Activated T-cell treated with anti-CD3 and anti-CD28 coated beads, Interleukin-2, amount 50 U/mL, for 1 hour (primary cell): ENCODE results near the gene KIF1A.
"Not testable (repeated sequence)": the region's sequence is repeated elsewhere in the genome, so short reads cannot be mapped to it uniquely, and the experiment has no call there.

Source experiments
- DNase-seq: peaks from one replicate; pipeline ENCODE4 v3.0.0-alpha.2; 2020

KIF1A gene

DNA sequence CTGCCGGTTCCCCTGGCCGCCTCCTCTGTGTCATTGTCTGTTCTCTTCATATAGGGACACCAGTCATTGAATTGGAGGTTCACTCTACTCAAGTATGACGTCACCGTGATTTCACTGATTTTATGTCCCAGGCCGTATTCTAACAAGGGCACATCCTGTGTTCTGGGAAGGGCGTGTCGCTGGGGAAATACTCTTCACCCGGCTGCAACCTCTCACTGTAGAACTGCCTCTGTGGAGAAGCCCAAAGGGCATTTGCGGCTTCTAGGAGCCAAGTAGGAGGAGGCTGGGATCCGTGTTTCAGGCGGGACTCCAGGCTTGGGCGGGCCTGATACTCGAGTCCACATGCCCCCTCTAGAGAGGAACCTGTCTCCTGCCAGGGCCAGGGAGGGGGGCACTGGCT lies 123.5 kb downstream of the KIF1A start:
- DNase-seq = not testable (repeated sequence)

DNA sequence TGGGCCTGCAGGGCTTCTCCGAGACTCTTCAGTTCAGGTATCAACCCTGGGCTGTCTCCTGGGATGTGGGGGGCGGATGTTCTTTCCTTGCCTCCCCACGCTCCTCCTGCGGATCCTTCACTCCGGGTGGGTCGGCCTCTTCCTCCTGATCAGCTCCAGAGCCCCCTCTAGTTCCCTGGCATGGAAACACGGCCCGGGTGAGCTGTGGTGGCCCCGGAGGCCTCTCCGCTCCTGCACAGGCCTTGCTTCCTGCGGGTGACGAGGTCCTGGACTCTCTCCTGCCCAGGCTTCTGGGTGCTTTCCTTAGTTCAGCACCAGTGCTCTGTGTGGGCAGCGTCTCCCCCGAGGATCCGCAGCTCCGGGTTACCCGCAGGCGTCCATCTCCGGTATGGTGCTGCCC lies 124.4 kb downstream of the KIF1A start:
- not testable (repeated sequence) for DNase-seq

DNA sequence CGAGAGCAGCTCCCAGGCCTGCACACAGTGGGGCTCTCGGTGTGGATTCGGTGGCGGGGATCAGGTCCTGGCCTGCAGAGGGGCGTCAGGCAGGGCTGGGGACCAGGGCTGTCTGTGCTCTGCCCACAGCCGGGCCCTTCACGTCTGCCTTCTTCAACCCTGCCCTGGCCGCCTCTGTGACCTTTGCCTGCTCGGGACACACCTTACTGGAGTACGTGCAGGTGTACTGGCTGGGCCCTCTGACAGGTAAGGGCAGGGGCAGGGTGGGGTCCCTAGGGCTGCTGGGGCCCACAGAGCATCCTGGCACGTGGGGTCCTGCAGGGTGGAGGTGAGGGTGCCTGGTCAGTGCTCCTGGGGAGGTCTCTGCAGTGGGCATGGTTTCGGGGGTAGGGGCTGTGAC lies 125.7 kb downstream of the KIF1A start:
- not testable (repeated sequence) for DNase-seq

DNA sequence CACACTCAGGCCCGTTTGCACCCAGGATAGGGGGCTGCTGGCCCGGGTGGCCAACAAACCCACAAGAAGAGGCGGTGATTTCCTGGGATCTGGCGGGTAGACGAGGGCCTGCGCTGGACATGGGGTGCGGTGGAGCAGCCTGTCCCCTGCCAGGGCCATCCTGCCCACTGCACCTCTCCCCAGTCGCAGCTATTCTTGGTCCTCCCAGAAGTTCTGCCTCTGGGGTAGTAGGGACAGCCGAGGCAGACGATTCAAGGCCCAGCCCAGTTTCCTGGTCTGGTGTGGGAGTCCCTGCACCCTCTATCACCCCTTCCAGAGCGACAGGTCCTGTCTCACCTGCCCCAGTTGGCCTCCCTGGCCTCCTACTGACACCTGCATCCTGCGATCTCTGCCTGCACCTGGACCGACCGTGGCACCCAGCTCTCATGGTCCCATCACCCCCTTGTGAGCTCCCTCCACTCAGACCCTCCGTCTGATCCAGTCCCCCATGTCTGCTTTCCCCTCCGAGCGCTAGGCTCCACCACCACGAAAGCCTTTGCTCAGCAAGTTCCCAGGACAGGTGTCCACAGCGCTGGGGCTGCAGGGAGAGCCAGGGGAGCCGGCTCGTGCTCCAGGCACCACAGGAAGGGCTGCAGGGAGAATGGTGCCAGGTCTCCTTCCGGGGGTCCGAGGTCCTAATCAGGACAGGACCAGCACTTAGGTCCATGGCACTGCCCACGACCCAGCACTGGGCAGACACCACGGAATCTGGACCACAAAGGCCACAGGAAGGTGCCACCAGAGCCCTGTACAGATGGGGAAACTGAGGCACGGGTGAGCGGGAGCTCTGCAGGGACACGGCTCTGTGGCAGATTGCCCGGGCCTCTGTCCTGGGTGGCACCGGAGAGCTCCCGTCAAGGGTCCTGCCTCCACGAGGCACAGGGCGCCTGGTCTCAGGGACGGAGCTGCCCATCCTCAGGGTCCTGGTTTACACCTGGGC lies 127.1 kb downstream of the KIF1A start:
- not testable (repeated sequence) for DNase-seq

DNA sequence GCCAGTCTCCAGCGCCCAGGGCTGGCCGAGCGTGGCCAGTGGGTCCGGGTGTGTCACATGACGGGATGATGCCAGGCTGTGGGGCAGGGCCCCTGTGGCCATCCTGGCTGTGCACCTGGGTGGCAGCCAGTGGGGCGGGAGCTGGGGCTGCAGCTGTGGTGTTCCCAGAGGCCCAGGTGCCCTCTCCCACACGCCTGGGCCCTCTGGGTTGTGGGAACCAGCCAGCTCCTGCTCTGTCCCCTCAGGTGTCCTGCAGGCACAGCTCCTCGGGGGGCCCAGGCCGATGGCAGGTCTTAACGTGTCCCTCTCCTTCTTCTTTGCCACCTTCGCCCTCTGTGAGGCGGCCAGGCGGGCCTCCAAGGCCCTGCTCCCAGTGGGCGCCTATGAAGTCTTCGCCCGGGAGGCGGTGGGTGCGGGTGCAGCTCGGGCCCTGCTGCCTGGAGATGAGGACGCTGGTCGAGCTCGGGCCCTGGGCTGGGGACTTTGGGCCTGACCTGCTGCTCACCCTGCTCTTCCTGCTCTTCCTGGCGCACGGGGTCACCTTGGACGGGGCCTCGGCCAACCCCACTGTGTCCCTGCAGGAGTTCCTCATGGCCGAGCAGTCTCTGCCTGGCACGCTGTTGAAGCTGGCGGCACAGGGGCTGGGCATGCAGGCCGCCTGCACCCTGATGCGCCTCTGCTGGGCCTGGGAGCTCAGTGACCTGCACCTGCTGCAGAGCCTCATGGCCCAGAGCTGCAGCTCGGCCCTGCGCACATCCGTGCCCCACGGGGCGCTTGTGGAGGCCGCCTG lies 128.2 kb downstream of the KIF1A start, which contains the start of gene AQP12A:
Gene AQP12A (plus strand): TSS at position 236 of the 790 bp plus-strand sequence. CDS start 48 bp downstream, at position 284.
- DNase-seq = not testable (repeated sequence)

DNA sequence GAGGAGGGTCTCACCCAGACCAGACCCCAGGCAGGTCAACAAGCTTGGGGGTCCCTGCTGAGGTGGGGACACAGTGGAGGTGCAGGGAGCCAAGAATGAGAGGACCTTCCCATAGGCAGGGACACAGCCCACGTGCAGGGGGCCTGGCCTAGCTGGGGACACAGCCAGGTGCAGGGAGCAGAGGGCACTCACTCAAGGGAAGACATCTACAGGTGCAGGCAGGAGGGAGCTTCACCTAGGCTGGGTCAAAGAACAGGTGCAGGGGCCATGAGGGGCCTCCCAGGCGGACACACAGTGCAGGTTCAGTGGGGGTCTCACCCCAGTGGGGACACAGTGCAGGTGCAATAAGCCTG lies 129.0 kb downstream of the KIF1A start:
- not testable (repeated sequence) for DNase-seq

DNA sequence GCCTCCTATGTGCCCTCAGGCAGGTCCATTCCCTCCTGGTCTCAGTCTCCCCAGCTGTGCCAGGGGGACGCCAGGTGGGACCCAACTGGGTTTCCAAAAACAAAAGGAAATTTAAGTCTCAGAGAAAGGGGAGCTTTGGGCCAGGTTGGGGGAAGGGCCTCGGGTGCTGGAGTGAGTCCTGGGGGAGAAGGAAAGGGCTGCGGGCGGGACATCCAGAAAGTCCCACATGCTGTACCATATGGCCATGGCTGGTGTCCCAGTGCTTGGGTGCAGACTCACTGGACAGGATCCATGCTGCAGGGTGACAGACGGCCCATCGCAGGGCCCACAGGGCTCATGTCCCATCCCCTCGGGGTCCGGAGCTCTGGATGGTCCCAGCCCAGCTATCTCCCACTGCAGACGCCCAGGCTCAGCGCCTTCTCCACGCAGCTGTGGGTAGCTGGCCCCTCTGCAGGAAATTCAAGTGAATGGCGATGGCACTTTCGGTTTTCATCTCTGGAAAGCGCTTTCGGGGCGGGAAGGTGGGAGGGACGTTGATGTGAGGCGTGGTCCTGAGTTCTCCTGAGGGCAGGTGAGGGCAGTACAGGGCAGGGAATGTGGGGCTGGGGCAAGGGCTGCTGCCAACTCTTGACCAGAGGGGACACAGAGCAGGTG lies 129.5 kb downstream of the KIF1A start:
- not testable (repeated sequence) for DNase-seq

DNA sequence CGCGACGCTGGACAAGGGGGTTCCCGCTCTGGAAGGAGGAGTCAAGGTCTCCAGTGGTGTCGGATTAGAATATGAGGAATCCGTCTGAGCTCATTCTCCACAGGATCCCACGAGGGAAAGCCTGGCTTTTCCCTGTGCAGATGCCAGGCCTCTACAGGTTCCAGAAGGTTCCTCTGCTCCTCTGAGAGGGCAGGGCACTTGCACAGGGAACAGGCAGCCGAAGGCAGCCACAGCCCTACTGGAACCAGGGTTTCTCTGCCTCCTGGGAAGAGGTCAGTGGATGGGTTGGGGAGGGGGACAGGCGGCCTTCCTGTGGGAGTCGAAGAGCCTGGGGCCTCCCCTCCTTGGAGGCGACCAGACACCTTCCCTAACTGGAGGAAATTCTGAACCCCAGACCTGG lies 130.0 kb downstream of the KIF1A start:
- DNase-seq = no peak

DNA sequence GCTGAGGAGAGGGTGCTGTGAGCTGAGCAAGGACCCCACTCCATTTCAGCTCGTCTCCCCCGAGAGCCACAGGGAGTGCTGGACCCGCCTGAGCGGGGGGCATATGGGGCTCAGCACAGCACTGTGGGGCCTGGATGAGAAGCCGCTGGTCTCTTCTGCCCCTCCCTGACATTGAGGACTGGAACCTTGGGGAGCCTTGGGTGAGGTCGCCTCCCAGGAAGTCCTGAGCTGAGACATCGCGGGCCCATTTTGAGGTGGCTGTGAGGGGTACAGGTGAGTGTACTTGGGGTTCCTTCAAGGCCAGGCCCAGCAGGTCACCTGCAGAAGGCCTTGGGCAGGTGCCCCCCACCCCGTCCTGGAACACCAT lies 131.5 kb downstream of the KIF1A start:
- no peak for DNase-seq

DNA sequence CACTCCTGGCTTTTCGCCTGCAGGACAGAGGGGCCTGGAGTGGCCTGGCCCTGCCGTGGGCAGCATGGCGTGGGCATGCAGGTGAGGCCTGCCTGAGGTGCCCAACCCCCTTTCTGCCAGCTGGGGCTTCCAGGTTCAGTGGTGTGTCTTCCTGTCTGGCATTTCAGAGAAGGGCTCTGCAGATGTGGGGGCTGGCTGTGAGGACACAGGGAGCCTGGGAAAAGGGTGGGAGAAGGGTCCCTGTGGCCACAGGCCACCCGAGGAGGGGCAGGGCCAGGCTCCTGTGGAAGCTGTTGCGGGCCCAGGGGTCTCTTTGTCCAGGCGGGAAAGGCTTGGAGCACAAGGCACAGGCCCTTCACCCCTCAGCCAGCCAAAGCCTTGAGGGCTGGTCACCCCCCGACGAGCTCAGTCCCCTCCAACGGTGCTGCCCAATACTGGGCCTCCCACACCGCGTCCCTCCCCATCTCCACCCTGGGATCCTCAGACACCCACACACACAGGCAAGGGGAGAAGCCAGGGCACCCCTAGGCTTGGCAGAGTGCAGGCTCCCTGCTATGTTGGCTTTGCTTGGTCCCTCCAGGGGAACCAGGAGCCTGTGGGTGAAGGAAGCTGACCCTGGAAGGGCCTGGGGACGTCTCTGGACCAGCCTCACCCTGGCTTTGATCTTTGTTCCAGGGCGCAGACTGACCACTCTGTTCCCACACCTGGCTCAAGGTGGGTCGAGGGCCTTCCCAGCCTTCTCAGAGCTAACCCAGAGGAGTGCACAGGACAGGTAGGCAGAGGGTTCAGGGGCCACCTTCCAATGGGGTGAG lies 132.1 kb downstream of the KIF1A start:
- no peak for DNase-seq

DNA sequence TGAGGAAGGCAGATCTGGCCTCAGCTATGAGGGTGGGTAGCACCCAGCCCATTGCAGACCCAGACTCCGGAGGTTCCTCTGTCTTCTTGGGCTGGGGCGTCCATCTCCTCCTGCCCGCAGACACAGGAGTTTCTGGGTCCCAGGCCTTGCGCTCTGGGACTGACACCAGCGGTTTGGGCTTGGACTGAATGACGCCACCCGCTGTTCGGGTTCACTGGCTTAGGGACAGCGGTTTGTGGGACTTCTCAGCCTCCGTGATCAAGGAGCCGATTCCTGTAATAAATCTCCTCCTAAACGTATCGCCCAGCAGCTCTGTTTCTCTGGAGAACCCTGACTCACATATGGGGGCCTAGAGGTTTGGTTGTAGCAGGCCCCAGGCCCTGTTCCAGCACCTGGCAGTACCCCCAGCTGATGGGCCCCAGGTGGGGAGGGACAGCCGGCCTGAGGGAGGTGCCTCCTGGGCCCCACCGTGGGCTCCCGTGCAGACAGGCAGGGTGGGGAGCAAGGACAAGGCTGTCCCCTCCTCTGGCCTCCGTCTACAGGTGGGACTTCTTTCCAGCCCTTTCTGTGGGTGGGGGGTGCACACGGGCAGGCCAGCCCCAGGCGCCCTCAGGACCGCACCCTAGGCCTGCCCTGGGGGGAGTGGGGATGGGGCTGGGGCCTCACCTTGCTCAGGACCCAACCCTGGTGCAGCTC lies 132.8 kb downstream of the KIF1A start:
- DNase-seq = no peak

DNA sequence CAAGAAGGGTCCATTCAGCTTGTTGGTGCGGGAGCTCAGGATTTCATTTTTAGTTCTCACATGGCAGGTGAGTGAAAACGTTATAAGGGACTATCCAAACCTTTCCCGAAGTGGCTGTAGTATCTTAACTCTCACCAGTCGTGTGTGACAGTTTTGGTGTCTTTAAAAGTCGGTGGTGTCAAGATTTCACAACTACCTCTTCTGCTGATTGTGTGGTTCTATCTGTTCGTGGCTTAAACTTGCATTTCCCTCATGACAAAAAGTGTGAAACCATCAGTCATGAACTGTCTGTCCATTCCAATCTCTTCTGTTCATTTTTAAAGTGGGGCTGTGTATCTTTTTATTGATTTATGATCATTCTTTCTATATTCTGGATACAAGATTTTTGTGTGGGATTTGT lies 133.6 kb downstream of the KIF1A start:
- DNase-seq = no peak

DNA sequence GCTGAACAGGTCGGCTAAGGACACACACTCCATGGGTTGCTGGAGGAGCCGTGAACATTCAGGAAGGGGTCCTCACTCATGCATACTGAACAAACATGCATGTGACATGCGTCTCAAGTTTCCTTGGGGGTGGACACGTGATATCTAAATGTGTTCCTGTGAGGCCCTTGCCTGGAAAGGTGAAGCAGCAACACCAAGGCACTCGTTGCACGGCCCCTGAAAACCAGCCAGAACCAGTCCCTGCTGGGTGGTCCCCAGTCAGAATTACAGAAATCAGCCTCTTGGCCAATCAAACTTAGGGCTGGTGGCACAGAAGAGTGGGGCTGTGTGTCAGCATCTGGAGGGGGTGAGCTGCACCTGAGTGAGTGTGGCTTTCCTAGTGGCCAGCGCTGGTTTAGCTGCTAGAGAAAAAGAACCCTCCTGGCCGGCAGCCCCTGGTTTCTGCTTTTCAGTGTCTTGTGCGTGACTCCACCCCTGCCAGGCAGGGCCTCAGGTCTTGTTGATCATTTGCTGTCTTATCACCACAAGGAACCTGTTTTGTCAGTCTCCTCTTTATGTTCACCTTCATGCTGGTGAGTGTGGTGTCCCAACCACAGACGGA lies 134.1 kb downstream of the KIF1A start:
- DNase-seq = no peak

DNA sequence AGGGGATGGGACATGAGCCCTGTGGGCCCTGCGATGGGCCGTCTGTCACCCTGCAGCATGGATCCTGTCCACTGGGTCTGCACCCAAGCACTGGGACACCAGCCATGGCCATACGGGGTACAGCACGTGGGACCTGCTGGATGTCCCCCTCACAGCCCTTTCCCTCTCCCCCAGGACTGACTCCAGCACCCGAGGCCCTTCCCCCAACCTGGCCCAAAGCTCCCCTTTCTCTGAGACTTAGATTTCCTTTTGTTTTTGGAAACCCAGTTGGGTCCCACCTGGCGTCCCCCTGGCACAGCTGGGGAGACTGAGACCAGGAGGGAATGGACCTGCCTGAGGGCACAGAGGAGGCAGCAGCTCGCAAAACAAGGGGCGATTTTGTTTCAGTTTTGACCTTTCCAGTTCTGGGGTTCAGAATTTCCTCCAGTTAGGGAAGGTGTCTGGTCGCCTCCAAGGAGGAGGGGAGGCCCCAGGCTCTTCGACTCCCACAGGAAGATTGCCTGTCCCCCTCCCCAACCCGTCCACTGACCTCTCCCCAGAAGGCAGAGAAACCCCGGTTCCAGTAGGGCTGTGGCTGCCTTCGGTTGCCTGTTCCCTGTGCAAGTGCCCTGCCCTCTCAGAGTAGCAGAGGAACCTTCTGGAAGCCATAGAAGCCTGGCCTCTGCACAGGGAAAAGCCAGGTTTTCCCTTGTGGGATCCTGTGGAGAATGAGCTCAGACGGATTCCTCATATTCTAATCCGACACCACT lies 135.9 kb downstream of the KIF1A start:
- DNase-seq = not testable (repeated sequence)

DNA sequence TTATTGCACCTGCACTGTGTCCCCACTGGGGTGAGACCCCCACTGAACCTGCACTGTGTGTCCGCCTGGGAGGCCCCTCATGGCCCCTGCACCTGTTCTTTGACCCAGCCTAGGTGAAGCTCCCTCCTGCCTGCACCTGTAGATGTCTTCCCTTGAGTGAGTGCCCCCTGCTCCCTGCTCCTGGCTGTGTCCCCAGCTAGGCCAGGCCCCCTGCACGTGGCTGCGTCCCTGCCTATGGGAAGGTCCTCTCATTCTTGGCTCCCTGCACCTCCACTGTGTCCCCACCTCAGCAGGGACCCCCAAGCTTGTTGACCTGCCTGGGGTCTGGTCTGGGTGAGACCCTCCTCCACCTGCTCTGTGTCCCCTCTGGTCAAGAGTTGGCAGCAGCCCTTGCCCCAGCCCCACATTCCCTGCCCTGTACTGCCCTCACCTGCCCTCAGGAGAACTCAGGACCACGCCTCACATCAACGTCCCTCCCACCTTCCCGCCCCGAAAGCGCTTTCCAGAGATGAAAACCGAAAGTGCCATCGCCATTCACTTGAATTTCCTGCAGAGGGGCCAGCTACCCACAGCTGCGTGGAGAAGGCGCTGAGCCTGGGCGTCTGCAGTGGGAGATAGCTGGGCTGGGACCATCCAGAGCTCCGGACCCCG lies 136.6 kb downstream of the KIF1A start:
- not testable (repeated sequence) for DNase-seq

DNA sequence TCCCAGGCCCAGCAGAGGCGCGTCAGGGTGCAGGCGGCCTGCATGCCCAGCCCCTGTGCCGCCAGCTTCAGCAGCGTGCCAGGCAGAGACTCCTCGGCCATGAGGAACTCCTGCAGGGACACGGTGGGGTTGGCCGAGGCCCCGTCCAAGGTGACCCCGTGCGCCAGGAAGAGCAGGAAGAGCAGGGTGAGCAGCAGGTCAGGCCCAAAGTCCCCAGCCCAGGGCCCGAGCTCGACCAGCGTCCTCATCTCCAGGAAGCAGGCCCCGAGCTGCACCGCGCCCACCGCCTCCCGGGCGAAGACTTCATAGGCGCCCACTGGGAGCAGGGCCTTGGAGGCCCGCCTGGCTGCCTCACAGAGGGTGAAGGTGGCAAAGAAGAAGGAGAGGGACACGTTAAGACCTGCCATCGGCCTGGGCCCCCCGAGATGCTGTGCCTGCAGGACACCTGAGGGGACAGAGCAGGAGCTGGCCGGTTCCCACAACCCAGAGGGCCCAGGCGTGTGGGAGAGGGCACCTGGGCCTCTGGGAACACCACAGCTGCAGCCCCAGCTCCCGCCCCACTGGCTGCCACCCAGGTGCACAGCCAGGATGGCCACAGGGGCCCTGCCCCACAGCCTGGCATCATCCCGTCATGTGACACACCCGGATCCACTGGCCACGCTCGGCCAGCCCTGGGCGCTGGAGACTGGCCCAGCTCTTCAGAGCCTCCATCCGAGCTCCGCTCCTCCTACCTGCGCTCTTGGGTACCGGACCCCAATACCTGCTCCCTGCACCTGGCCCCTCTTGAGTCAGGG lies 137.4 kb downstream of the KIF1A start, which contains the start of gene AQP12B:
Gene AQP12B (minus strand): TSS at position 455 of the 794 bp plus-strand sequence. CDS start 48 bp downstream, at position 407.
- not testable (repeated sequence) for DNase-seq

DNA sequence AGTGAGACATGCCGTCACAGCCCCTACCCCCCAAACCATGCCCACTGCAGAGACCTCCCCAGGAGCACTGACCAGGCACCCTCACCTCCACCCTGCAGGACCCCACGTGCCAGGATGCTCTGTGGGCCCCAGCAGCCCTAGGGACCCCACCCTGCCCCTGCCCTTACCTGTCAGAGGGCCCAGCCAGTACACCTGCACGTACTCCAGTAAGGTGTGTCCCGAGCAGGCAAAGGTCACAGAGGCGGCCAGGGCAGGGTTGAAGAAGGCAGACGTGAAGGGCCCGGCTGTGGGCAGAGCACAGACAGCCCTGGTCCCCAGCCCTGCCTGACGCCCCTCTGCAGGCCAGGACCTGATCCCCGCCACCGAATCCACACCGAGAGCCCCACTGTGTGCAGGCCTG lies 139.8 kb downstream of the KIF1A start:
- DNase-seq = not testable (repeated sequence)

DNA sequence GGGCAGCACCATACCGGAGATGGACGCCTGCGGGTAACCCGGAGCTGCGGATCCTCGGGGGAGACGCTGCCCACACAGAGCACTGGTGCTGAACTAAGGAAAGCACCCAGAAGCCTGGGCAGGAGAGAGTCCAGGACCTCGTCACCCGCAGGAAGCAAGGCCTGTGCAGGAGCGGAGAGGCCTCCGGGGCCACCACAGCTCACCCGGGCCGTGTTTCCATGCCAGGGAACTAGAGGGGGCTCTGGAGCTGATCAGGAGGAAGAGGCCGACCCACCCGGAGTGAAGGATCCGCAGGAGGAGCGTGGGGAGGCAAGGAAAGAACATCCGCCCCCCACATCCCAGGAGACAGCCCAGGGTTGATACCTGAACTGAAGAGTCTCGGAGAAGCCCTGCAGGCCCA lies 141.1 kb downstream of the KIF1A start:
- DNase-seq = not testable (repeated sequence)

DNA sequence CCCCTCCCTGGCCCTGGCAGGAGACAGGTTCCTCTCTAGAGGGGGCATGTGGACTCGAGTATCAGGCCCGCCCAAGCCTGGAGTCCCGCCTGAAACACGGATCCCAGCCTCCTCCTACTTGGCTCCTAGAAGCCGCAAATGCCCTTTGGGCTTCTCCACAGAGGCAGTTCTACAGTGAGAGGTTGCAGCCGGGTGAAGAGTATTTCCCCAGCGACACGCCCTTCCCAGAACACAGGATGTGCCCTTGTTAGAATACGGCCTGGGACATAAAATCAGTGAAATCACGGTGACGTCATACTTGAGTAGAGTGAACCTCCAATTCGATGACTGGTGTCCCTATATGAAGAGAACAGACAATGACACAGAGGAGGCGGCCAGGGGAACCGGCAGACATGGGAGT lies 142.0 kb downstream of the KIF1A start:
- DNase-seq = not testable (repeated sequence)
